Upper lobe of right lung (tissue), 1 donor: ENCODE results near the gene PLGRKT. TPM values are rescaled to one million over a fixed set of nuclear protein-coding genes. Genes with fewer than 3 reads are reported as not detected.
"Not testable (repeated sequence)": the region's sequence is repeated elsewhere in the genome, so short reads cannot be mapped to it uniquely, and the experiment has no call there.

ENCODE experiments used
- ATAC-seq: fragments of 200-7000 bp; cut with Tn5 transposase; one replicate; pipeline ENCODE4 v1.9.1; 2020; ENCODE audit warnings: mild to moderate bottlenecking, moderate library complexity
- DNase-seq: peaks from one replicate; pipeline ENCODE4 v3.0.0-alpha.2; 2020
- H3K27ac ChIP-seq: fragments of 200-600 bp; one replicate; pipeline ENCODE4 v1.8.0; 2022
- H3K27me3 ChIP-seq: fragments of 200-600 bp; one replicate; pipeline ENCODE4 v1.8.0; 2022; ENCODE audit warnings: mild to moderate bottlenecking
- H3K36me3 ChIP-seq: fragments of 200-600 bp; one replicate; pipeline ENCODE4 v1.8.0; 2022
- H3K4me1 ChIP-seq: fragments of 200-600 bp; one replicate; pipeline ENCODE4 v1.8.0; 2022
- H3K4me3 ChIP-seq: fragments of 200-600 bp; one replicate; pipeline ENCODE4 v1.8.0; 2022; ENCODE audit warnings: mild to moderate bottlenecking
- H3K9me3 ChIP-seq: fragments of 200-600 bp; one replicate; pipeline ENCODE4 v1.8.0; 2022
- intact Hi-C: fragments of 100-400 bp; cut with DNase I; formaldehyde crosslinking; loops from one replicate; pipeline ENCODE4 v1.11.0; 2022
- total RNA-seq: library from RNA; stranded (reverse); fragmentation: NEBNext Ultra II Directional; extraction: Animal tissue kit (Norgen Biotek cat#: 25700); gene quantifications from one replicate; pipeline ENCODE4 v1.2.1, GENCODE V29; 2021
- TF ChIP-seq, protein P1 (sequence below): fragments of 200-600 bp; IDR thresholded peaks from one replicate; pipeline ENCODE4 v1.8.0; 2022; ENCODE audit warnings: antibody characterized with exemption
- donor health status: DM: no; HTN: yes; CAD: no; lungs with severe emphysema.

The PLGRKT gene
- total RNA-seq, 1 donor from 2014 or later, result 18.0 TPM

DNA sequence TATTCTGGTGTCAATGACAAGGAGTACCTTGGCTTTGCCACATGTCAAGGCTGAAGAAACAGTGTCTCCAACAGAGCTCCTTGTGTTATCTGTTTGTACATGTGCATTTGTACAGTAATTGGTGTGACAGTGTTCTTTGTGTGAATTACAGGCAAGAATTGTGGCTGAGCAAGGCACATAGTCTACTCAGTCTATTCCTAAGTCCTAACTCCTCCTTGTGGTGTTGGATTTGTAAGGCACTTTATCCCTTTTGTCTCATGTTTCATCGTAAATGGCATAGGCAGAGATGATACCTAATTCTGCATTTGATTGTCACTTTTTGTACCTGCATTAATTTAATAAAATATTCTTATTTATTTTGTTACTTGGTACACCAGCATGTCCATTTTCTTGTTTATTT, 32.4 kb upstream of the PLGRKT start:
- H3K4me3 ChIP-seq, result no peak overlapping the region
- H3K27ac ChIP-seq, result no peak overlapping the region
- ATAC-seq (no peak), DNase-seq (no peak)
- peaks cover 37% of the 10 kb centered on the region for H3K36me3 ChIP-seq
- H3K9me3 ChIP-seq, result no peaks in the 10 kb centered on the region
- H3K27me3 ChIP-seq, result no peaks in the 10 kb centered on the region
- intact Hi-C loops, result no loop called here
- TF ChIP-seq, protein P1, sequence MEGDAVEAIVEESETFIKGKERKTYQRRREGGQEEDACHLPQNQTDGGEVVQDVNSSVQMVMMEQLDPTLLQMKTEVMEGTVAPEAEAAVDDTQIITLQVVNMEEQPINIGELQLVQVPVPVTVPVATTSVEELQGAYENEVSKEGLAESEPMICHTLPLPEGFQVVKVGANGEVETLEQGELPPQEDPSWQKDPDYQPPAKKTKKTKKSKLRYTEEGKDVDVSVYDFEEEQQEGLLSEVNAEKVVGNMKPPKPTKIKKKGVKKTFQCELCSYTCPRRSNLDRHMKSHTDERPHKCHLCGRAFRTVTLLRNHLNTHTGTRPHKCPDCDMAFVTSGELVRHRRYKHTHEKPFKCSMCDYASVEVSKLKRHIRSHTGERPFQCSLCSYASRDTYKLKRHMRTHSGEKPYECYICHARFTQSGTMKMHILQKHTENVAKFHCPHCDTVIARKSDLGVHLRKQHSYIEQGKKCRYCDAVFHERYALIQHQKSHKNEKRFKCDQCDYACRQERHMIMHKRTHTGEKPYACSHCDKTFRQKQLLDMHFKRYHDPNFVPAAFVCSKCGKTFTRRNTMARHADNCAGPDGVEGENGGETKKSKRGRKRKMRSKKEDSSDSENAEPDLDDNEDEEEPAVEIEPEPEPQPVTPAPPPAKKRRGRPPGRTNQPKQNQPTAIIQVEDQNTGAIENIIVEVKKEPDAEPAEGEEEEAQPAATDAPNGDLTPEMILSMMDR, result no peak
- no peaks in the 10 kb centered on the region for H3K4me1 ChIP-seq

- H3K36me3 ChIP-seq, result peaks cover 40% of the 10 kb centered on the region
- TF ChIP-seq, protein P1, result no peak
- no peak overlapping the region for H3K27ac ChIP-seq
- no peaks in the 10 kb centered on the region for H3K9me3 ChIP-seq
- no peak for ATAC-seq
- no peaks in the 10 kb centered on the region for H3K4me1 ChIP-seq
- intact Hi-C loops, result no loop called here
- no peak overlapping the region for H3K4me3 ChIP-seq
- no peak for DNase-seq
- H3K27me3 ChIP-seq, result no peaks in the 10 kb centered on the region
These were observed 31.1 kb upstream of the PLGRKT start for GRCh38 chr9:5468850-5469249.

- Histone ChIP-seq H3K27ac (no peak overlapping the region), H3K4me3 (no peak overlapping the region), H3K27me3 (no peaks in the 10 kb centered on the region), H3K4me1 (no peaks in the 10 kb centered on the region), H3K9me3 (no peaks in the 10 kb centered on the region), H3K36me3 (peaks cover 53% of the 10 kb centered on the region)
- ATAC-seq (peak; percentile 63), DNase-seq (no peak)
- intact Hi-C loops, result no loop called here
- TF ChIP-seq, protein P1, result no peak
These were observed 29.0 kb upstream of the PLGRKT start for GRCh38 chr9:5466766-5467165.

DNA sequence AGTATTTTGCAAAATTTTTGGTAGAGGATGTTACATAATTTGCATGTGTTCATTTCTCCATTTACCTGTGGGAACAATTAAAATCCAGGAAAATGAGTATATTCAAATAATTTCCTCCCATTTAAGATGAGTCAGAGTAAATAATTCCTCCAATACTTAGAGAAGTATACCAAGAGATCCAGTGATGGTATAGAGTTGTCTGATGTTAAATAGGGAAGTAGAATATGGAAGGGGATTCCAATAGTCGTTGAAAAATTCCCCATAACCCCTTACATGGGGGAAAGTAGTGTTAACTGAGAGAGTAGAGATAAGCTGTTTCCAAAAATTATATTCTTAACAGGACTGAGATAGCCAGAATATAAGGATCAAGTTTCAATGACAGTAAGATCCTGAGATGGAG, 28.3 kb upstream of the PLGRKT start:
- intact Hi-C loops, result no loop called here
- TF ChIP-seq, protein P1, result no peak
- H3K4me3 ChIP-seq, result no peak overlapping the region
- H3K9me3 ChIP-seq, result no peaks in the 10 kb centered on the region
- H3K4me1 ChIP-seq, result no peaks in the 10 kb centered on the region
- ATAC-seq (no peak), DNase-seq (no peak)
- H3K27me3 ChIP-seq, result no peaks in the 10 kb centered on the region
- H3K36me3 ChIP-seq, result peaks cover 53% of the 10 kb centered on the region
- no peak overlapping the region for H3K27ac ChIP-seq

DNA sequence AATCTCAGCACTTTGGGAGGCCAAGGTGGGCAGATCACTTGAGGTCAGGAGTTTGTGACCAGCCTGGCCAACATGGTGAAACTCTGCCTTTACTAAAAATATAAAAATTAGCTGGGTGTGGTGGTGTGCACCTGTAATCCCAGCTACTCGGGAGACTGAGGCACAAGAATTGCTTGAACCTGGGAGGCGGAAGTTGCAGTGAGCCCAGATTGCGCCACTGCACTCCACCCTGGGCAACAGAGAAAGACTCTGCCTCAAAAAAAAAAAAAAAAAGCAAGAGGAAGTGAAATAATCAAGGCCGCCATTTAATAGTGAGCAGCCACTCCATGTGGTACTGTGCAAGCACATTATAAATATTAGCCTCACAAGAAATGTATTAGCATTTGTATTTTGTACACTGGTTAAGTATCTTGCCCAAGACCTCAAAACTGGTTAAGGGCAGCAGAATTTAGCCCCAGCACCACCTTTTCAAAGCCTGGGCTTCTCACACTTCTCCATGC, 27.2 kb upstream of the PLGRKT start:
- H3K27ac ChIP-seq, H3K27me3 ChIP-seq, ATAC-seq, DNase-seq, intact Hi-C loops, H3K4me3 ChIP-seq, H3K9me3 ChIP-seq, H3K4me1 ChIP-seq: not testable (repeated sequence)
- H3K36me3 ChIP-seq, result peaks cover 53% of the 10 kb centered on the region

DNA sequence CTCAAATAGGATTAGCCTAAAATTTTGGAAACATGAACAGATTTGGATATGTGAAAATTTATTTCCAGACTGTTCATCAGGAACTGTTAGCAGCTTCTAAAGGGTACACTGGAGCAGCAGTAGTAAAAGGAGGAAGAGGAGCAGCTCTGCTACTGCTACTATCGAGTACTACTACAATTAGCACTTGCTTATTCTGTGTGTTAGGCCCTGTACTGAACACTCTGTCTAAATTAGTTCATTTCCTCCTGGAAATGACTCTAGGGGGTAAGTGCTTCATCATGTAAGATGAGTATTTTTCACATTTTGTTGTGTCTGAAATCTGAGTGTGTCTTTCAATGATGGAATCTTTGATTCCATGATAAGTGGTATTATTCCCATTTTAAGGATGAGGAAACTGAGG, 22.4 kb upstream of the PLGRKT start:
- H3K27ac ChIP-seq, result no peak overlapping the region
- no peak for ATAC-seq

More for the DNA sequence above, 22.4 kb upstream of the PLGRKT start:
- no peaks in the 10 kb centered on the region for H3K27me3 ChIP-seq
- intact Hi-C loops, result no loop called here
- peaks cover 29% of the 10 kb centered on the region for H3K36me3 ChIP-seq
- TF ChIP-seq, protein P1, result no peak
- no peaks in the 10 kb centered on the region for H3K9me3 ChIP-seq
- no peak for DNase-seq
- H3K4me1 ChIP-seq, result peaks cover 4% of the 10 kb centered on the region
- H3K4me3 ChIP-seq, result no peak overlapping the region
